H9 (cell line): ENCODE results near the gene NAA20. TPM values are rescaled to one million over a fixed set of nuclear protein-coding genes. Genes with fewer than 3 reads are reported as not detected.

Experiments used
- DNase-seq: peaks from one replicate; pipeline ENCODE4 v3.0.0-alpha.2; 2017
- H2AFZ ChIP-seq: one replicate; pipeline ENCODE4 v1.6.1; 2013; ENCODE audit warnings: mild to moderate bottlenecking, low read length, control low read depth, moderate library complexity
- H2AK5ac ChIP-seq: 2 replicates; pipeline ENCODE4 v1.6.1; 2013; ENCODE audit warnings: low read length, control low read depth, mixed read lengths; ENCODE audit not compliant: insufficient read length
- H2BK120ac ChIP-seq: one replicate; pipeline ENCODE4 v1.6.1; 2013; ENCODE audit warnings: low read depth, mild to moderate bottlenecking, low read length, control low read depth, inconsistent platforms; ENCODE audit not compliant: poor library complexity, severe bottlenecking
- H2BK12ac ChIP-seq: 2 replicates; pipeline ENCODE4 v1.6.1; 2013; ENCODE audit warnings: low read length, control low read depth, mixed read lengths, low read depth; ENCODE audit not compliant: insufficient read length
- H2BK15ac ChIP-seq: 2 replicates; pipeline ENCODE4 v1.6.1; 2013; ENCODE audit warnings: low read depth, low read length, control low read depth
- H2BK20ac ChIP-seq: one replicate; pipeline ENCODE4 v1.6.1; 2013; ENCODE audit warnings: low read depth, mild to moderate bottlenecking, low read length, control low read depth, inconsistent platforms; ENCODE audit not compliant: poor library complexity, severe bottlenecking
- H2BK5ac ChIP-seq: 2 replicates; pipeline ENCODE4 v1.6.1; 2013; ENCODE audit warnings: low read length, control low read depth, mixed read lengths; ENCODE audit not compliant: insufficient read length
- H3K14ac ChIP-seq: 2 replicates; pipeline ENCODE4 v1.6.1; 2013; ENCODE audit warnings: low read length, control low read depth; ENCODE audit not compliant: insufficient read depth
- H3K18ac ChIP-seq: 2 replicates; pipeline ENCODE4 v1.6.1; 2013; ENCODE audit warnings: low read depth, mild to moderate bottlenecking, mixed read lengths, low read length, control low read depth; ENCODE audit not compliant: insufficient read length
- H3K23ac ChIP-seq: 2 replicates; pipeline ENCODE4 v1.6.1; 2013; ENCODE audit warnings: low read length, control low read depth, mixed read lengths, low read depth; ENCODE audit not compliant: insufficient read length
- H3K23me2 ChIP-seq: 2 replicates; pipeline ENCODE4 v1.6.1; 2013; ENCODE audit warnings: low read depth, mild to moderate bottlenecking, mixed read lengths, low read length, control low read depth; ENCODE audit not compliant: insufficient read length, poor library complexity, severe bottlenecking
- H3K27ac ChIP-seq: 2 replicates; pipeline ENCODE4 v1.5.1; 2013; ENCODE audit warnings: low read length, control low read depth, mixed read lengths, low read depth; ENCODE audit not compliant: insufficient read length
- H3K27me3 ChIP-seq: 2 replicates; pipeline ENCODE4 v1.6.1; 2013; ENCODE audit warnings: low read length, control low read depth, inconsistent platforms; ENCODE audit not compliant: insufficient read depth
- H3K4ac ChIP-seq: 2 replicates; pipeline ENCODE4 v1.6.1; 2013; ENCODE audit warnings: low read depth, mild to moderate bottlenecking, control low read depth, inconsistent platforms, low read length, moderate library complexity
- H3K4me1 ChIP-seq: 2 replicates; pipeline ENCODE4 v1.6.1; 2013; ENCODE audit warnings: low read length, control low read depth, inconsistent platforms; ENCODE audit not compliant: insufficient read depth
- H3K4me2 ChIP-seq: 2 replicates; pipeline ENCODE4 v1.6.1; 2013; ENCODE audit warnings: low read length, control low read depth, mixed read lengths; ENCODE audit not compliant: insufficient read length, insufficient read depth
- H3K56ac ChIP-seq: 2 replicates; pipeline ENCODE4 v1.6.1; 2013; ENCODE audit warnings: low read depth, mild to moderate bottlenecking, mixed read lengths, low read length, control low read depth; ENCODE audit not compliant: insufficient read length
- H3K79me1 ChIP-seq: 2 replicates; pipeline ENCODE4 v1.6.1; 2013; ENCODE audit warnings: low read depth, mild to moderate bottlenecking, moderate library complexity, low read length, control low read depth, inconsistent platforms; ENCODE audit not compliant: insufficient read depth, poor library complexity, severe bottlenecking
- H3K79me2 ChIP-seq: 2 replicates; pipeline ENCODE4 v1.6.1; 2013; ENCODE audit warnings: low read length, control low read depth, inconsistent platforms; ENCODE audit not compliant: insufficient read depth
- H3K9ac ChIP-seq: 2 replicates; pipeline ENCODE4 v1.6.1; 2013; ENCODE audit warnings: low read length, control low read depth, mixed read lengths; ENCODE audit not compliant: insufficient read length; ENCODE audit errors: extremely low read depth
- H3K9me3 ChIP-seq: one replicate; pipeline ENCODE4 v1.6.1; 2013; ENCODE audit warnings: low read depth, low read length, inconsistent platforms; ENCODE audit not compliant: control insufficient read depth
- H3T11ph ChIP-seq: one replicate; pipeline ENCODE4 v1.6.1; 2013; ENCODE audit warnings: mild to moderate bottlenecking, low read length, control low read depth, inconsistent platforms
- H4K20me1 ChIP-seq: one replicate; pipeline ENCODE4 v1.6.1; 2013; ENCODE audit not compliant: control insufficient read depth, insufficient read length, insufficient read depth
- H4K5ac ChIP-seq: 2 replicates; pipeline ENCODE4 v1.6.1; 2013; ENCODE audit warnings: low read depth, mild to moderate bottlenecking, mixed read lengths, low read length, control low read depth; ENCODE audit not compliant: insufficient read length
- H4K8ac ChIP-seq: replicated peaks from 2 replicates; pipeline ENCODE4 v1.6.1; 2013; ENCODE audit warnings: low read length, control low read depth, mixed read lengths, low read depth; ENCODE audit not compliant: insufficient read length
- H4K91ac ChIP-seq: 2 replicates; pipeline ENCODE4 v1.6.1; 2013; ENCODE audit warnings: low read depth, mild to moderate bottlenecking, moderate library complexity, mixed read lengths, low read length, control low read depth; ENCODE audit not compliant: insufficient read length
- H3K27ac Mint-ChIP-seq, 3 experiments: 2 replicates in 2 of 3; 3 replicates in 1 of 3; pipeline ENCODE4 v1.8.0; 2020 to 2021; ENCODE audit warnings: mixed read lengths in 3 of 3, mild to moderate bottlenecking in 1 of 3, moderate library complexity in 1 of 3
- H3K27me3 Mint-ChIP-seq: 2 replicates; pipeline ENCODE4 v1.8.0; 2021; ENCODE audit warnings: low read depth, mild to moderate bottlenecking, moderate library complexity, mixed read lengths
- H3K36me3 Mint-ChIP-seq, 3 experiments: 2 replicates in 2 of 3; 3 replicates in 1 of 3; pipeline ENCODE4 v1.8.0; 2020 to 2021; ENCODE audit warnings: low read depth in 3 of 3, mixed read lengths in 3 of 3; ENCODE audit not compliant: insufficient read depth in 1 of 3
- H3K4me1 Mint-ChIP-seq, 2 experiments: 2 replicates each; pipeline ENCODE4 v1.8.0; 2020; ENCODE audit warnings: mixed read lengths in 2 of 2
- H3K4me3 Mint-ChIP-seq, 2 experiments: 2 replicates in 1 of 2; 3 replicates in 1 of 2; pipeline ENCODE4 v1.8.0; 2020 to 2021; ENCODE audit warnings: mild to moderate bottlenecking in 2 of 2, mixed read lengths in 2 of 2, moderate library complexity in 1 of 2
- H3K9me3 Mint-ChIP-seq, 2 experiments: 2 replicates in 1 of 2; 3 replicates in 1 of 2; pipeline ENCODE4 v1.8.0; 2020; ENCODE audit warnings: mild to moderate bottlenecking in 2 of 2, mixed read lengths in 2 of 2, moderate library complexity in 1 of 2
- CTCF ChIP-seq: fragments of 200-600 bp; sonication (generic); conservative IDR thresholded peaks from 3 replicates; pipeline ENCODE4 v1.8.0; 2021; ENCODE audit warnings: antibody characterized with exemption, mild to moderate bottlenecking
- WGBS: extraction: QIAGEN DNeasy Blood & Tissue Kit; methylation state at CpG from one replicate; pipeline ENCODE4 v1.1.7; 2013; ENCODE audit warnings: missing lambda C conversion rate, low lambda C conversion rate, mixed read lengths; ENCODE audit not compliant: insufficient read length; ENCODE audit errors: extremely low coverage; 5-methylcytosine and 5-hydroxymethylcytosine counted together
- total RNA-seq: library from RNA; stranded (reverse); gene quantifications from 2 replicates; pipeline ENCODE4 v1.2.1, GENCODE V29; 2021

NAA20 gene
- total RNA-seq, 1 experiment from 2014 or later = 48.1 TPM

DNA sequence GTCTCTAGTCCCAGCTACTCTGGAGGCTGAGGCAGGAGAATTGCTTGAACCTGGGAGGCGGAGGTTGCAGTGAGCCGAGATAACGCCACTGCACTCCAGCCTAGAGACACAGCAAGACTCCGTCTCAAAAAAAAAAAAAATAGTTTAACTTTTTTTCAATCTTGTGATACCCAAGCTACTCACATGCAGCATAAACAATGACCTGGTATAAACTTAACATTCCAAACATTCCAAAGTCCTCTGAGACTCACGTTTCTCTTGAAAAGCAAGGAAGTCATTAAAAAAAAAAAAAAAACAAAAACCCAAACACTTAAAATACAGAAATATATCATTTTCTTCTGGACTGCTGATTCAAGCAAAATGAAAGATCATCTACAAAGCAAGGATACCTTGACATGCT, 20.8 kb downstream of the NAA20 start:
- Histone ChIP-seq H3K56ac (no peak overlapping the region), H3T11ph (no peak overlapping the region), H3K4ac (no peak overlapping the region), H2BK5ac (no peak overlapping the region), H4K20me1 (no peaks in the 10 kb centered on the region), H2BK15ac (no peak overlapping the region), H3K4me1 (no peaks in the 10 kb centered on the region; the same call in 1 of the 2 replicates), H3K9me3 (no peaks in the 10 kb centered on the region), H3K18ac (no peak overlapping the region), H4K8ac (no peak overlapping the region), H2BK20ac (no peak overlapping the region), H3K27me3 (no peaks in the 10 kb centered on the region), H2AFZ (no peak overlapping the region), H3K23me2 (no peaks in the 10 kb centered on the region), H2BK120ac (no peak overlapping the region), H3K23ac (no peak overlapping the region), H4K5ac (no peak overlapping the region), H2BK12ac (no peak overlapping the region), H2AK5ac (no peak overlapping the region), H3K9ac (no peak overlapping the region), H4K91ac (no peak overlapping the region), H3K4me2 (no peak overlapping the region), H3K79me2 (no peaks in the 10 kb centered on the region), H3K14ac (no peak overlapping the region), H3K27ac (no peak overlapping the region), H3K79me1 (no peaks in the 10 kb centered on the region)
- H3K27me3 Mint-ChIP-seq = no peaks in the 10 kb centered on the region
- DNase-seq = no peak
- no peaks in the 10 kb centered on the region for H3K9me3 Mint-ChIP-seq
- TF ChIP-seq CTCF = no peak
- H3K4me1 Mint-ChIP-seq = peaks cover 5% of the 10 kb centered on the region in 2 experiments
- no CpG with 5 or more reads among the region's 5 CpGs for WGBS
- H3K36me3 Mint-ChIP-seq = peaks cover 21 to 89% (median 72%) of the 10 kb centered on the region in 3 experiments; a peak in 5 of 7 replicates
- H3K4me3 Mint-ChIP-seq = no peak overlapping the region
- peak overlapping the region in 2 of 3 experiments; percentile 64 to 82; a peak in 2 of 7 replicates for H3K27ac Mint-ChIP-seq
